Kidney (tissue), 14 donors: ENCODE data around the gene ILK. TPM values are rescaled to one million over a fixed set of nuclear protein-coding genes. Genes with fewer than 3 reads are reported as not detected.

Source experiments
- DNase-seq, 5 donors: peaks; one replicate each; pipeline ENCODE4 v3.0.0-alpha.2; 2013 to 2020
- FAIRE-seq: peaks from 2 replicates; lab custom pipeline; 2012; peaks lifted over from hg19 to GRCh38; lab: Jason Lieb, UNC
- H3K27ac ChIP-seq, 2 donors: one replicate each; pipeline ENCODE4 v1.7.0; 2013; ENCODE audit warnings: low read depth in 2 of 2, low read length in 2 of 2, inconsistent platforms in 1 of 2
- H3K27me3 ChIP-seq: one replicate; pipeline ENCODE4 v1.7.1; 2013; ENCODE audit warnings: low read length, inconsistent platforms; ENCODE audit not compliant: control insufficient read depth, insufficient read depth
- H3K36me3 ChIP-seq, 3 donors: one replicate each; pipeline versions ENCODE4 v1.7.0 to v1.7.1; 2013; ENCODE audit warnings: low read length in 3 of 3, control low read depth in 1 of 3, inconsistent platforms in 1 of 3; ENCODE audit not compliant: insufficient read depth in 3 of 3, control insufficient read depth in 2 of 3
- H3K4me1 ChIP-seq, 3 donors: one replicate each; pipeline versions ENCODE4 v1.7.0 to v1.7.1; 2013; ENCODE audit warnings: low read length in 3 of 3, inconsistent platforms in 1 of 3, low read depth in 1 of 3; ENCODE audit not compliant: control insufficient read depth in 2 of 3, insufficient read depth in 2 of 3
- H3K4me3 ChIP-seq, 3 donors: one replicate each; pipeline versions ENCODE4 v1.7.0 to v1.8.1; 2013; ENCODE audit warnings: low read length in 3 of 3, control low read depth in 1 of 3, inconsistent platforms in 1 of 3
- H3K9ac ChIP-seq, 3 donors: one replicate each; pipeline versions ENCODE4 v1.7.0 to v1.7.1; 2013; ENCODE audit warnings: low read length in 3 of 3, control low read depth in 1 of 3, inconsistent platforms in 1 of 3
- H3K9me3 ChIP-seq, 3 donors: one replicate each; pipeline versions ENCODE4 v1.7.0 to v1.7.1; 2013; ENCODE audit warnings: low read length in 3 of 3, control low read depth in 1 of 3, inconsistent platforms in 1 of 3; ENCODE audit not compliant: control insufficient read depth in 2 of 3, insufficient read depth in 1 of 3
- intact Hi-C: fragments of 100-400 bp; cut with DNase I; formaldehyde crosslinking; loops from one replicate; pipeline ENCODE4 v1.11.1; 2022
- polyA plus RNA-seq: library from polyadenylated mRNA; stranded (reverse); fragments of 350-450 nt; fragmentation: Illumina TruSeq; extraction: RNeasy Lipid Tissue Mini Kit (QIAGEN cat#74804); gene quantifications from one replicate; pipeline ENCODE4 v1.2.3, GENCODE V29; 2014; ENCODE audit warnings: low read depth, low replicate concordance; ENCODE audit not compliant: insufficient read depth
- total RNA-seq: library from RNA; stranded (reverse); fragmentation: NEBNext Ultra II Directional; extraction: Animal tissue kit (Norgen Biotek cat#: 25700); gene quantifications from one replicate; pipeline ENCODE4 v1.2.1, GENCODE V29; 2021
- TF ChIP-seq, protein P1 (sequence below): IDR thresholded peaks from 3 replicates; pipeline ENCODE4 v1.5.1; 2012; ENCODE audit warnings: mild to moderate bottlenecking, moderate library complexity, borderline replicate concordance; ENCODE audit not compliant: insufficient read depth; ENCODE audit errors: extremely low read depth
- donor health status: control.
- donor health status: control.
- donor health status: control.
- donor health status: control.
- donor health status: control.
- donor health status: DM: yes; HTN: yes; CAD: no.
- donor health status: Normal renal cell carcinoma (clear cell type).

Gene ILK
- total and polyA plus RNA-seq, 2 donors from 2014 or later: 149 to 170 TPM

DNA sequence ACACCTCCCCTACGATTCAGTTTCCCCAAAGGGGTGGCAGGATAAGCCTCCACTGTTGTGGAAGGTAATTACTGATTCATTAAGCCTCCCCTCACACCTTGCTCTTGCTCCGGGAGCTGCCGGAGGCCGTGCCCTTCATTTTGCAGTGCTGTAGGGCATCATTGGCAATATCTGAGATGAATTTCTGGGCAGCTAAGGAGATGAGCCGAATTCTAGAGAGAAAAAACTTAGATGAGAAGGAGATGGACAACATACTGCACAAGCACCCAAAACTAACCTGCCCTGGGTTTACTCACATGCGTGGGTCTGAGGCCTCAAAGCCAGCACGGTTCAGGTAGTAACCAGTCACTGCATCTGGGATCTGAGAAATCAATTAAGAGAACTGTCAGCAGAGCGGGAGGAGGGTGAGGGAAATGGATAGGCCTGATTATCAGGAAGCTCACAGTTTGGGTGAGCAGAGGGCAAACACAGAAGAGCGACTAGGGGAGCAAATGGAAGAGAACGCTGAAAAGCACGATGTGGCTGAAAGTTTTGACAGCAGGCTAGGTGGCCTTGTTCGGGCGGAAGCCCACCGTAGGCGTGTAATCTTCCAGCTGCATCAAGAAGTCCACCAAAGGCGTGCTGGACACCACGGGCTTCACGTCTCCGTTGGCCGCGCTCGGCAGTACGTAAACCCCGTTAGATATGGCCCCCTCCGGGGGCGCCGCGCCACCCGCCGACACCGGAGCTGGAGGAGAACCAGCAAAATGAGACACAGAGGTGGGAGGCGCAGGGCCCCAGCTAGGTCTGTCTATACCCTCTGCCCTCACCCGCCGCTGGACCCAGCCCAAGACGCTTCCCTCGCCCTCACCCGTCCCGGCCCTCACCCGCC lies 7.8 kb downstream of the ILK start:
- TF ChIP-seq, protein P1, sequence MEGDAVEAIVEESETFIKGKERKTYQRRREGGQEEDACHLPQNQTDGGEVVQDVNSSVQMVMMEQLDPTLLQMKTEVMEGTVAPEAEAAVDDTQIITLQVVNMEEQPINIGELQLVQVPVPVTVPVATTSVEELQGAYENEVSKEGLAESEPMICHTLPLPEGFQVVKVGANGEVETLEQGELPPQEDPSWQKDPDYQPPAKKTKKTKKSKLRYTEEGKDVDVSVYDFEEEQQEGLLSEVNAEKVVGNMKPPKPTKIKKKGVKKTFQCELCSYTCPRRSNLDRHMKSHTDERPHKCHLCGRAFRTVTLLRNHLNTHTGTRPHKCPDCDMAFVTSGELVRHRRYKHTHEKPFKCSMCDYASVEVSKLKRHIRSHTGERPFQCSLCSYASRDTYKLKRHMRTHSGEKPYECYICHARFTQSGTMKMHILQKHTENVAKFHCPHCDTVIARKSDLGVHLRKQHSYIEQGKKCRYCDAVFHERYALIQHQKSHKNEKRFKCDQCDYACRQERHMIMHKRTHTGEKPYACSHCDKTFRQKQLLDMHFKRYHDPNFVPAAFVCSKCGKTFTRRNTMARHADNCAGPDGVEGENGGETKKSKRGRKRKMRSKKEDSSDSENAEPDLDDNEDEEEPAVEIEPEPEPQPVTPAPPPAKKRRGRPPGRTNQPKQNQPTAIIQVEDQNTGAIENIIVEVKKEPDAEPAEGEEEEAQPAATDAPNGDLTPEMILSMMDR: no peak
- DNase-seq (peak; percentile 23 to 91 (median 44)), FAIRE-seq (no peak)
- Histone ChIP-seq H3K9me3 (no peaks in the 10 kb centered on the region), H3K4me1 (peaks cover 3 to 28% (median 26%) of the 10 kb centered on the region in 3 donors), H3K27ac (peak overlapping the region; percentile 69 to 85), H3K4me3 (peak overlapping the region; percentile 57 to 78 (median 76)), H3K36me3 (peaks cover 24 to 52% (median 34%) of the 10 kb centered on the region in 3 donors), H3K9ac (peak overlapping the region; percentile 18 to 82 (median 68)), H3K27me3 (no peaks in the 10 kb centered on the region)
- intact Hi-C loops: no loop called here

DNA sequence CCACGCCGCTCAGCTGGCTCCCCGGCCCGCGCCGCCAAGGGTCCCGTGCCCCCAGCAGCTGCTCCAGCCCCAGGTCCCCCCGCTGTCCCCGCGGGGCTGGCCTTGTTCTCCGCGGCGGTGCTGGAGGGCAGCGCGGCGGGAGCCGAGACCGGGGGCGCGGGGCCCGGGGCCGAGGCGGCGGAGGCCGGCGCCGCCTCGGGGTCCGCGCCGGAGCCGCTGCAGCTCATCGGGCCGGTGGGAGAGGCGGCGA lies 8.3 kb downstream of the ILK start:
- peaks cover 24 to 52% (median 34%) of the 10 kb centered on the region in 3 donors for H3K36me3 ChIP-seq

DNA sequence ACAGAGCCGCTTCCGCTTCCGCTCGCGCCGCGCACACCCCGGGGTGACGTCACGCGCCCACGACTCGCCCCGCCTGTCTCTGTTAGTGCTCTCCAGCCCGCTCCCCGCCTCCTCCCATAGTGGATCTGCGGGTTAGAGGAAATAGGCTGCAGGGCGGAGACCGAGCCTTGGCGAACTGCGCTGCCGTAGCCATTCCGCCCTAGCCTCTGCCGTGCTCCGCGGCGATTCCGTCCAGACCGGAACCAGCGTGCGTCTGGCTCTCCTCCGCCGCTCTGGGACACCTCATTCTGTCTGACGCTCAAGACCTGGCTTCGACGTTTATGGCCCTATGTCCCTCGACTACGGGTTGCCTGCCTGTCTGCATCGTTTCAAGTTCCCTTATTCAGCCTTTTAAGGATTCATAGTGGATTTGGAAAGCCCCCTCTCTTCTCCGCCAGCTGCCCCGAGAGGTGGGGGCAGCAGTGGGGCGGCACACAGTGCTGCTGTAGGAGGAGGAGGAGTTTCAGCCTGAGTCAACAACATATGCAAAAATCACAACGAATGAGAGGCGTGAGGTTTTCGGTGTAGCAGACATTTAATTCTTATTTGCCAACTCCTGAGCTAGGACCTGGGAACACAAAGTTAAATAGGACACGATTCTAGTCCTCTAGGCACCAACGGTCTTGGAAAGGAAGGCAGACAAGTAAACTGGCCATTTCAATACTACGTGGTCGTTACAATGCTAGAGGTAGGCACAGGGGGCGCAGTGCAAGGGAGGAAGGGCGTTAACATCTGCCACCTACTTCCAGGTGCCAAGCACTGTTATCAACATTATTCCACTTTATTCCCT lies 8.9 kb downstream of the ILK start, which contains the start of gene TAF10:
Gene TAF10, minus strand, starts transcription at position 4 of the 829 bp plus-strand sequence. CDS start 27 bp downstream, outside the sequence.
- intact Hi-C loops: no loop called here
- Histone ChIP-seq H3K36me3 (peaks cover 24 to 52% (median 34%) of the 10 kb centered on the region in 3 donors), H3K9ac (peak within 1 kb of the TSS; percentile 82 to 99 (median 84)), H3K9me3 (no peaks in the 10 kb centered on the region), H3K4me1 (peaks cover 0 to 22% (median 18%) of the 10 kb centered on the region in 3 donors), H3K27me3 (no peaks in the 10 kb centered on the region), H3K4me3 (peak within 1 kb of the TSS; percentile 78 to 87 (median 84)), H3K27ac (peak within 1 kb of the TSS; percentile 94 to 100)
- DNase-seq (peak; percentile 97 to 100 (median 97)), FAIRE-seq (peak; percentile 3)
- TF ChIP-seq, protein P1: peak; percentile 21

More for the DNA sequence above, 8.3 kb downstream of the ILK start:
- TF ChIP-seq, protein P1: no peak
- peak overlapping the region; percentile 57 to 78 (median 76) for H3K4me3 ChIP-seq
- H3K27ac ChIP-seq: peak overlapping the region; percentile 69 to 94
- FAIRE-seq (no peak), DNase-seq (no peak)
- no peaks in the 10 kb centered on the region for H3K27me3 ChIP-seq
- intact Hi-C loops: no loop called here
- H3K4me1 ChIP-seq: peaks cover 0 to 23% (median 21%) of the 10 kb centered on the region in 3 donors
- peak overlapping the region in 2 of 3 donors; percentile 68 to 82 for H3K9ac ChIP-seq
- H3K9me3 ChIP-seq: no peaks in the 10 kb centered on the region
